ENCODE data around the gene TSC22D2.

The TSC22D2 gene

GRCh38 chr3:150412561-150413231, 4.6 kb downstream of the TSC22D2 start:
- no peak for DNase-seq (ENCODE audit: low spot score)

GRCh38 chr3:150414258-150414657, 6.2 kb downstream of the TSC22D2 start:
- no peak for DNase-seq (ENCODE audit: low spot score)

GRCh38 chr3:150414959-150415358, 6.9 kb downstream of the TSC22D2 start:
- DNase-seq (ENCODE audit: low spot score), result no peak

GRCh38 chr3:150419076-150419868, 11.2 kb downstream of the TSC22D2 start:
- DNase-seq (ENCODE audit: low spot score), result no peak

- DNase-seq (ENCODE audit: low spot score), result no peak
These were observed 11.9 kb downstream of the TSC22D2 start for GRCh38 chr3:150419959-150420358.

GRCh38 chr3:150421256-150421655, 13.2 kb downstream of the TSC22D2 start:
- no peak for DNase-seq (ENCODE audit: low spot score)

GRCh38 chr3:150421799-150422548, 13.9 kb downstream of the TSC22D2 start:
- DNase-seq (ENCODE audit: low spot score), result no peak

GRCh38 chr3:150422907-150423306, 14.8 kb downstream of the TSC22D2 start:
- DNase-seq (ENCODE audit: low spot score), result no peak

- DNase-seq (ENCODE audit: low spot score), result no peak
These were observed 15.7 kb downstream of the TSC22D2 start for GRCh38 chr3:150423761-150424160.

GRCh38 chr3:150426292-150426691, 18.2 kb downstream of the TSC22D2 start:
- no peak for DNase-seq (ENCODE audit: low spot score)

- DNase-seq (ENCODE audit: low spot score), result no peak
These were observed 20.5 kb downstream of the TSC22D2 start for GRCh38 chr3:150428562-150428961.

GRCh38 chr3:150429767-150430671, 21.9 kb downstream of the TSC22D2 start:
- DNase-seq (ENCODE audit: low spot score), result no peak

- DNase-seq (ENCODE audit: low spot score), result no peak
These were observed 25.2 kb downstream of the TSC22D2 start for GRCh38 chr3:150433347-150433746.

- DNase-seq (ENCODE audit: low spot score), result no peak
These were observed 26.1 kb downstream of the TSC22D2 start for GRCh38 chr3:150434234-150434633.

- DNase-seq (ENCODE audit: low spot score), result no peak
These were observed 28.1 kb downstream of the TSC22D2 start for GRCh38 chr3:150436161-150436560.

GRCh38 chr3:150439657-150440056, 31.6 kb downstream of the TSC22D2 start:
- no peak for DNase-seq (ENCODE audit: low spot score)

GRCh38 chr3:150443331-150443741, 35.2 kb downstream of the TSC22D2 start:
- DNase-seq (ENCODE audit: low spot score), result no peak

GRCh38 chr3:150444371-150444770, 36.3 kb downstream of the TSC22D2 start:
- DNase-seq (ENCODE audit: low spot score), result no peak

- DNase-seq (ENCODE audit: low spot score), result no peak
These were observed 38.4 kb downstream of the TSC22D2 start for GRCh38 chr3:150446470-150446977.

- no peak for DNase-seq (ENCODE audit: low spot score)
These were observed 39.0 kb downstream of the TSC22D2 start for GRCh38 chr3:150447084-150447483.

GRCh38 chr3:150447631-150448465, 39.8 kb downstream of the TSC22D2 start:
- no peak for DNase-seq (ENCODE audit: low spot score)
